ENCODE data around the gene SH2D3C.

- TF ChIP-seq KDM4A (IDR thresholded peaks at IDR 0.05; ENCODE audit: low read depth, low read length, severe bottlenecking) (no peak), JUND (IDR thresholded peaks at IDR 0.05; ENCODE audit: low read length) (no peak), CREB1 (IDR thresholded peaks at IDR 0.05) (no peak), KDM1A (IDR thresholded peaks at IDR 0.05; ENCODE audit: borderline replicate concordance, low read length) (no peak), JUN (IDR thresholded peaks at IDR 0.05; ENCODE audit: low read depth, low read length) (no peak), BRCA1 (IDR thresholded peaks at IDR 0.05; ENCODE audit: low read depth, low read length) (no peak)
Observed at GRCh38 chr9:127791085-127791484, 12.6 kb upstream of the SH2D3C start.
